Activated CD8-positive, alpha-beta T cell treated with anti-CD3 and anti-CD28 coated beads, Interleukin-2, amount 10 ng/mL, durations not matched to agents 7 days and 5 days (primary cell): ENCODE results near the gene FAM210B. TPM values are rescaled to one million over a fixed set of nuclear protein-coding genes. Genes with fewer than 3 reads are reported as not detected.

Experiments used
- ATAC-seq: fragments of 150-1000 bp; cut with Tn5 transposase; one replicate; pipeline ENCODE4 v1.10.0; 2021; ENCODE audit warnings: moderate library complexity
- CTCF ChIA-PET: fragments of 350-600 bp; sonication (Branson Sonifier 250); formaldehyde crosslinking; loops from one replicate; lab custom pipeline; 2021; ENCODE audit warnings: antibody characterized with exemption; lab: Charles Lee
- POLR2A ChIA-PET: fragments of 350-600 bp; sonication (Branson Sonifier 250); formaldehyde crosslinking; loops from one replicate; lab custom pipeline; 2021; ENCODE audit warnings: antibody characterized with exemption; lab: Charles Lee
- DNase-seq: peaks from one replicate; pipeline ENCODE4 v3.0.0-alpha.2; 2020
- H3K27ac Mint-ChIP-seq: one replicate; pipeline ENCODE4 v1.8.0; 2021; ENCODE audit warnings: mild to moderate bottlenecking, mixed read lengths
- H3K27me3 Mint-ChIP-seq: one replicate; pipeline ENCODE4 v1.8.0; 2021; ENCODE audit warnings: low read depth, mixed read lengths
- H3K36me3 Mint-ChIP-seq: one replicate; pipeline ENCODE4 v1.8.0; 2021; ENCODE audit warnings: low read depth, mixed read lengths
- H3K4me1 Mint-ChIP-seq: one replicate; pipeline ENCODE4 v1.8.0; 2021; ENCODE audit warnings: low read depth, mixed read lengths
- H3K4me3 Mint-ChIP-seq: one replicate; pipeline ENCODE4 v1.8.0; 2021; ENCODE audit warnings: mild to moderate bottlenecking, mixed read lengths
- H3K9me3 Mint-ChIP-seq: one replicate; pipeline ENCODE4 v1.8.0; 2022; ENCODE audit warnings: mixed read lengths; ENCODE audit not compliant: insufficient read depth
- total RNA-seq, 2 experiments: library from RNA; stranded (reverse); gene quantifications; one replicate each; pipeline ENCODE4 v1.2.3, GENCODE V29; 2021

The FAM210B gene
- total RNA-seq, 2 experiments from 2014 or later = 5.2 to 5.4 TPM

- H3K9me3 Mint-ChIP-seq = no peaks in the 10 kb centered on the region
- ChIA-PET CTCF (interaction anchor here (0.9 to 8.9 kb wide), 12 partner anchors 10 to 104 kb away, joined by 3 to 59 read pairs (median 10); partner anchors contain the start of genes AURKA, CSTF1 and RTF2), POLR2A (interaction anchor here (0.8 to 4.0 kb wide), 12 partner anchors 9 to 57 kb away, joined by 3 to 36 read pairs (median 5); partner anchors contain the start of genes AURKA, CSTF1 and RTF2)
- H3K4me1 Mint-ChIP-seq = peaks cover 61% of the 10 kb centered on the region
- H3K27ac Mint-ChIP-seq = peak overlapping the region; percentile 97
- H3K36me3 Mint-ChIP-seq = peaks cover 67% of the 10 kb centered on the region
- peak overlapping the region; percentile 93 for H3K4me3 Mint-ChIP-seq
- ATAC-seq = no peak
- H3K27me3 Mint-ChIP-seq = no peaks in the 10 kb centered on the region
- DNase-seq = no peak
Observed at GRCh38 chr20:56412473-56412790, 53.7 kb downstream of the FAM210B start.

- peak overlapping the region; percentile 93 for H3K4me3 Mint-ChIP-seq
- DNase-seq (no peak), ATAC-seq (no peak)
- H3K27me3 Mint-ChIP-seq = no peaks in the 10 kb centered on the region
- H3K36me3 Mint-ChIP-seq = peaks cover 67% of the 10 kb centered on the region
- POLR2A ChIA-PET = interaction anchor here (0.7 to 4.0 kb wide), 10 partner anchors 9 to 592 kb away, joined by 3 to 36 read pairs (median 3); partner anchors contain the start of genes AURKA, CSTF1 and RTF2
- H3K27ac Mint-ChIP-seq = peak overlapping the region; percentile 97
- CTCF ChIA-PET = interaction anchor here (0.6 to 8.9 kb wide), 8 partner anchors 10 to 123 kb away, joined by 3 to 59 read pairs (median 14); partner anchors contain the start of genes AURKA, CSTF1 and RTF2
- peaks cover 66% of the 10 kb centered on the region for H3K4me1 Mint-ChIP-seq
- H3K9me3 Mint-ChIP-seq = no peaks in the 10 kb centered on the region
Observed at GRCh38 chr20:56412949-56413348, 54.2 kb downstream of the FAM210B start.

- Mint-ChIP-seq H3K27me3 (no peaks in the 10 kb centered on the region), H3K4me3 (peak overlapping the region; percentile 93), H3K36me3 (peaks cover 66% of the 10 kb centered on the region), H3K9me3 (no peaks in the 10 kb centered on the region), H3K27ac (peak overlapping the region; percentile 83), H3K4me1 (peaks cover 79% of the 10 kb centered on the region)
- POLR2A ChIA-PET = interaction anchor here (1.0 to 4.0 kb wide), 6 partner anchors 10 to 977 kb away, joined by 3 to 36 read pairs (median 4); partner anchors contain the start of genes AURKA and CSTF1
- ATAC-seq = peak; percentile 10
- CTCF ChIA-PET = interaction anchor here (0.7 to 8.9 kb wide), 7 partner anchors 8 to 54 kb away, joined by 3 to 59 read pairs (median 4); partner anchors contain the start of gene RTF2
- DNase-seq = peak; percentile 49
Observed at GRCh38 chr20:56414842-56415765, 56.3 kb downstream of the FAM210B start.

- Mint-ChIP-seq H3K27me3 (no peaks in the 10 kb centered on the region), H3K4me3 (no peak overlapping the region), H3K36me3 (peaks cover 74% of the 10 kb centered on the region), H3K9me3 (no peaks in the 10 kb centered on the region), H3K4me1 (peaks cover 85% of the 10 kb centered on the region), H3K27ac (peak overlapping the region; percentile 92)
- DNase-seq (no peak), ATAC-seq (no peak)
- ChIA-PET POLR2A (interaction anchor here (3.0 to 3.3 kb wide), 2 partner anchors 22 to 25 kb away, joined by 10 to 26 read pairs; partner anchors contain the start of genes AURKA and CSTF1), CTCF (interaction anchor here (1.3 to 2.0 kb wide), 4 partner anchors 19 to 51 kb away, joined by 3 to 7 read pairs (median 3); partner anchors contain the start of gene RTF2)
Observed at GRCh38 chr20:56417402-56417801, 58.6 kb downstream of the FAM210B start.

- ChIA-PET POLR2A (interaction anchor here (1.2 to 3.3 kb wide), 5 partner anchors 22 to 51 kb away, joined by 6 to 26 read pairs (median 6); partner anchors contain the start of genes AURKA, CSTF1 and RTF2), CTCF (interaction anchor here (0.9 to 3.9 kb wide), 9 partner anchors 9 to 51 kb away, joined by 3 to 24 read pairs (median 3); partner anchors contain the start of gene RTF2)
- Mint-ChIP-seq H3K4me3 (peak overlapping the region; percentile 70), H3K4me1 (peaks cover 85% of the 10 kb centered on the region), H3K27ac (peak overlapping the region; percentile 92), H3K9me3 (no peaks in the 10 kb centered on the region), H3K36me3 (peaks cover 73% of the 10 kb centered on the region), H3K27me3 (no peaks in the 10 kb centered on the region)
- ATAC-seq (no peak), DNase-seq (no peak)
Observed at GRCh38 chr20:56417911-56418310, 59.1 kb downstream of the FAM210B start.

Other genes with a start within 250 kb of the FAM210B start
- gene MC3R, start 110.2 kb upstream of the FAM210B start, total RNA-seq = not detected
- gene AURKA, start 33.2 kb downstream of the FAM210B start, total RNA-seq = 10 to 100 TPM; 92.7 to 94.2 TPM
- gene CSTF1, start 33.7 kb downstream of the FAM210B start, total RNA-seq = 10 to 100 TPM; 60.5 to 66.3 TPM
- 10 to 100 TPM; 17.8 to 18.8 TPM for gene CASS4, start 53.3 kb downstream of the FAM210B start, total RNA-seq
- gene RTF2, start 109.7 kb downstream of the FAM210B start, total RNA-seq = 100 to 1,000 TPM; 118 to 125 TPM
- gene FAM209A, start 165.8 kb downstream of the FAM210B start, total RNA-seq = 1 to 10 TPM; 1.6 to 2.1 TPM
- gene FAM209B, start 174.3 kb downstream of the FAM210B start, total RNA-seq = 1 to 10 TPM in 1 of 2 experiments, under 1 TPM in 1; 0.45 to 1.1 TPM